ENCODE results near the gene PRG2. TPM values are rescaled to one million over a fixed set of nuclear protein-coding genes. Genes with fewer than 3 reads are reported as not detected.

PRG2 gene
- total and polyA plus RNA-seq, 2 of the 4 experiments (the other 2 are of a cell fraction): not detected

DNA sequence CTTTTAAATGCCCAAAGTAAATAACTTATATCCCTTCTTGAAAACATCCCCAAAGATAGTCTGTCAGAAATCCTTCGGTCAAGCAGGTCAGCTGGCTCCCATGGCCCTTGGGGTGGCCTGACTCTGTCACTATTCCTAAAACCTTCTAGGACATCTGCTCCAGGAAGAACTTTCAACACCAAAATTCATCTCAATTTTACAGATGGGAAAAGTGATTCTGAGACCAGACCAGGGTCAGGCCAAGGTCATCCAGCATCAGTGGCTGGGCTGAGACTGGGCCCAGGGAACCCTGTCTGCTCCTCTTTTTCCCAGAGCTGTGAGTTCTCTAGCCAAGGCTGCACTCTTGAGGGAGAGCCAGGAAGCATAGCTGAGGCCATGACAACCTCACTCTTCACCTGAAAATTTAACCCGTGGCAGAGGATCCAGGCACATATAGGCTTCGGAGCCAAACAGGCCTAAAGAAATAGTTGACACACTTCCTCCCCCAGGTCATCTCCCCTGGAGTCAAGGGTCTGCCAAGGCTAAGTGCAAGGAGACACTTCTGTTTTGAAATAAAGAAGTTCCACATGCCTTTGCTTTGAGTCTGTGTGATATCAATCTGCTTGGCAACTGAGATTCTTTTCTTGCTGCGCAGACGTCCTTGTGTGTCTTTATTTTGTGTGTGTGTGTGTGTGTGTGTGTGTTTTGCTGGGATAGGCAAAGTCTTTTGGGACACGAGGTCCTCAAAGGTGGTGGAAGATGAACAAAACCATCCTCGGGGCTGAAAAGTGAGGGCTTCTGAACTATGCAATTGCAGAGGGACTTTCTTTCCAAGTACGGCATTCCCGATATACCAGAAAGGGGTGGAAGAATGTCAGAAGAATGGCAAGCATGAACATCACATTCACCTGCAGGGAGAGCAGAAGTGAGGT lies 16.8 kb upstream of the PRG2 start:
- H2AK5ac ChIP-seq (ENCODE audit: low read depth, low read length): no peak overlapping the region
- POLR2A ChIA-PET (ENCODE audit: unreplicated experiment): no interaction called here
- intact Hi-C loops (cut with micrococcal nuclease) (no loop called here), in situ Hi-C loops (cut with MboI; ENCODE audit: low sequenced_read_pairs) (no loop called here), dilution Hi-C loops (cut with HindIII; ENCODE audit: low sequenced_read_pairs, unreplicated experiment) (no loop called here)
- H3K23ac ChIP-seq (ENCODE audit: low read depth, low read length): no peak overlapping the region
- peaks cover 3% of the 10 kb centered on the region; the same call in 1 of the 2 replicates for H3K4me1 ChIP-seq (ENCODE audit: control insufficient read depth, insufficient read depth, low read length)
- CTCF ChIA-PET: interaction anchor here (0.9 kb wide), 1 partner anchor 20 kb away, joined by 3 read pairs; no protein-coding TSS in a partner anchor
- H2AK9ac ChIP-seq (replicated peaks; ENCODE audit: low read depth, low read length, poor library complexity): no peak overlapping the region
- H3K4ac ChIP-seq (ENCODE audit: low read depth, low read length): no peak overlapping the region
- peaks cover 7% of the 10 kb centered on the region; the same call in 1 of the 2 replicates for H3K27me3 ChIP-seq (ENCODE audit: control insufficient read depth, insufficient read depth, low read length)
- no peak overlapping the region for H4K8ac ChIP-seq (ENCODE audit: low read depth in 2 of 2, low read length in 2 of 2)
- DNase-seq (no peak), ATAC-seq (ENCODE audit: low read depth) (no peak)
- H3K9me3 ChIP-seq (ENCODE audit: control insufficient read depth, insufficient read depth, low read length): no peaks in the 10 kb centered on the region
- no peak overlapping the region for H2BK120ac ChIP-seq (ENCODE audit: low read depth, low read length)
- no peak overlapping the region for H3K18ac ChIP-seq (ENCODE audit: low read depth, low read length)
- H2BK15ac ChIP-seq (ENCODE audit: low read depth, low read length): no peak overlapping the region
- no peak overlapping the region for H3K14ac ChIP-seq (replicated peaks; ENCODE audit: low read depth, low read length)
- H2BK20ac ChIP-seq (ENCODE audit: low read depth, low read length): no peak overlapping the region
- no peak overlapping the region for H3K9ac ChIP-seq (ENCODE audit: low read depth, low read length)
- peaks cover 18% of the 10 kb centered on the region for H3K36me3 ChIP-seq (ENCODE audit: control insufficient read depth, insufficient read depth, low read length)
- 98% methylated on average over 5 of the region's 9 CpGs; no CpG with 5 or more reads in 1 of the 2 experiments for WGBS, 2 experiments (ENCODE audit: extremely low coverage in 2 of 2, insufficient read length in 1 of 2)
- H3K9me1 ChIP-seq (ENCODE audit: insufficient read depth, low read length): no peaks in the 10 kb centered on the region
- H4K20me1 ChIP-seq (ENCODE audit: insufficient read depth, low read length): no peaks in the 10 kb centered on the region
- H3K56ac ChIP-seq (ENCODE audit: extremely low read depth, insufficient read depth, low read length): no peak overlapping the region
- H4K91ac ChIP-seq (ENCODE audit: insufficient read depth, low read depth, low read length): no peak overlapping the region
- H4K5ac ChIP-seq (ENCODE audit: low read depth, low read length): no peak overlapping the region
- no peaks in the 10 kb centered on the region for H3K79me1 ChIP-seq (ENCODE audit: low read depth in 1 of 2, low read length in 2 of 2)
- BruUV-seq (replicated peaks): no TSS peak
- no peak overlapping the region for H2BK5ac ChIP-seq (ENCODE audit: low read depth, low read length, poor library complexity, severe bottlenecking)
- no peak overlapping the region for H3K4me3 ChIP-seq (ENCODE audit: insufficient read depth, low read depth, low read length)
- no peak overlapping the region for H2AFZ ChIP-seq (replicated peaks; ENCODE audit: low read length, poor library complexity)
- no peak overlapping the region for H3K4me2 ChIP-seq (ENCODE audit: low read depth, low read length)
- no peak overlapping the region for H3K27ac ChIP-seq (ENCODE audit: insufficient read depth, low read length)
- TF ChIP-seq, protein P1, sequence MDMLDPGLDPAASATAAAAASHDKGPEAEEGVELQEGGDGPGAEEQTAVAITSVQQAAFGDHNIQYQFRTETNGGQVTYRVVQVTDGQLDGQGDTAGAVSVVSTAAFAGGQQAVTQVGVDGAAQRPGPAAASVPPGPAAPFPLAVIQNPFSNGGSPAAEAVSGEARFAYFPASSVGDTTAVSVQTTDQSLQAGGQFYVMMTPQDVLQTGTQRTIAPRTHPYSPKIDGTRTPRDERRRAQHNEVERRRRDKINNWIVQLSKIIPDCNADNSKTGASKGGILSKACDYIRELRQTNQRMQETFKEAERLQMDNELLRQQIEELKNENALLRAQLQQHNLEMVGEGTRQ (IDR thresholded peaks at IDR 0.05; ENCODE audit: low read depth, low read length): no peak
- no peak for TF ChIP-seq CEBPB (IDR thresholded peaks at IDR 0.05; ENCODE audit: low read depth, low read length)
- TF ChIP-seq CHD1 (IDR thresholded peaks at IDR 0.05; ENCODE audit: low read depth, low read length): no peak
- no peak for TF ChIP-seq MXI1 (IDR thresholded peaks at IDR 0.05; ENCODE audit: borderline replicate concordance, low read depth, low read length)
- no peak for TF ChIP-seq BHLHE40 (IDR thresholded peaks at IDR 0.05; ENCODE audit: low read depth, low read length)
- no peak for TF ChIP-seq RFX5 (IDR thresholded peaks at IDR 0.05; ENCODE audit: low read depth, low read length)
- TF ChIP-seq POLR2A (IDR thresholded peaks at IDR 0.05; ENCODE audit: low read depth, low read length): no peak
- no peak for TF ChIP-seq NFE2L2 (IDR thresholded peaks at IDR 0.05; ENCODE audit: low read depth, low read length)
- TF ChIP-seq RAD21 (IDR thresholded peaks at IDR 0.05; ENCODE audit: low read length): no peak
- TF ChIP-seq, protein P2, sequence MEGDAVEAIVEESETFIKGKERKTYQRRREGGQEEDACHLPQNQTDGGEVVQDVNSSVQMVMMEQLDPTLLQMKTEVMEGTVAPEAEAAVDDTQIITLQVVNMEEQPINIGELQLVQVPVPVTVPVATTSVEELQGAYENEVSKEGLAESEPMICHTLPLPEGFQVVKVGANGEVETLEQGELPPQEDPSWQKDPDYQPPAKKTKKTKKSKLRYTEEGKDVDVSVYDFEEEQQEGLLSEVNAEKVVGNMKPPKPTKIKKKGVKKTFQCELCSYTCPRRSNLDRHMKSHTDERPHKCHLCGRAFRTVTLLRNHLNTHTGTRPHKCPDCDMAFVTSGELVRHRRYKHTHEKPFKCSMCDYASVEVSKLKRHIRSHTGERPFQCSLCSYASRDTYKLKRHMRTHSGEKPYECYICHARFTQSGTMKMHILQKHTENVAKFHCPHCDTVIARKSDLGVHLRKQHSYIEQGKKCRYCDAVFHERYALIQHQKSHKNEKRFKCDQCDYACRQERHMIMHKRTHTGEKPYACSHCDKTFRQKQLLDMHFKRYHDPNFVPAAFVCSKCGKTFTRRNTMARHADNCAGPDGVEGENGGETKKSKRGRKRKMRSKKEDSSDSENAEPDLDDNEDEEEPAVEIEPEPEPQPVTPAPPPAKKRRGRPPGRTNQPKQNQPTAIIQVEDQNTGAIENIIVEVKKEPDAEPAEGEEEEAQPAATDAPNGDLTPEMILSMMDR (conservative IDR thresholded peaks at IDR 0.05; ENCODE audit: low read depth, low read length): no peak
- no peak for TF ChIP-seq RCOR1 (IDR thresholded peaks at IDR 0.05; ENCODE audit: insufficient replicate concordance, low read length)
- TF ChIP-seq MAZ (IDR thresholded peaks at IDR 0.05; ENCODE audit: borderline replicate concordance, low read depth, low read length): no peak
- TF ChIP-seq FOS (IDR thresholded peaks at IDR 0.05; ENCODE audit: low read depth, low read length): no peak
- TF ChIP-seq, protein P3, sequence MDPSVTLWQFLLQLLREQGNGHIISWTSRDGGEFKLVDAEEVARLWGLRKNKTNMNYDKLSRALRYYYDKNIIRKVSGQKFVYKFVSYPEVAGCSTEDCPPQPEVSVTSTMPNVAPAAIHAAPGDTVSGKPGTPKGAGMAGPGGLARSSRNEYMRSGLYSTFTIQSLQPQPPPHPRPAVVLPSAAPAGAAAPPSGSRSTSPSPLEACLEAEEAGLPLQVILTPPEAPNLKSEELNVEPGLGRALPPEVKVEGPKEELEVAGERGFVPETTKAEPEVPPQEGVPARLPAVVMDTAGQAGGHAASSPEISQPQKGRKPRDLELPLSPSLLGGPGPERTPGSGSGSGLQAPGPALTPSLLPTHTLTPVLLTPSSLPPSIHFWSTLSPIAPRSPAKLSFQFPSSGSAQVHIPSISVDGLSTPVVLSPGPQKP (IDR thresholded peaks at IDR 0.05; ENCODE audit: borderline replicate concordance, low read depth, low read length): no peak
- TF ChIP-seq SMC3 (IDR thresholded peaks at IDR 0.05; ENCODE audit: low read depth, low read length): no peak
